Activated effector memory CD4-positive, alpha-beta T cell treated with Interleukin-2 at 50 U/mL for 16 hours (primary cell): ENCODE measurements around the gene GMCL1.
"Not testable (repeated sequence)": the region's sequence is repeated elsewhere in the genome, so short reads cannot be mapped to it uniquely, and the experiment has no call there.

Experiments
- DNase-seq: peaks from one replicate; pipeline ENCODE4 v3.0.0-alpha.2; 2020

GMCL1 gene, protein sequence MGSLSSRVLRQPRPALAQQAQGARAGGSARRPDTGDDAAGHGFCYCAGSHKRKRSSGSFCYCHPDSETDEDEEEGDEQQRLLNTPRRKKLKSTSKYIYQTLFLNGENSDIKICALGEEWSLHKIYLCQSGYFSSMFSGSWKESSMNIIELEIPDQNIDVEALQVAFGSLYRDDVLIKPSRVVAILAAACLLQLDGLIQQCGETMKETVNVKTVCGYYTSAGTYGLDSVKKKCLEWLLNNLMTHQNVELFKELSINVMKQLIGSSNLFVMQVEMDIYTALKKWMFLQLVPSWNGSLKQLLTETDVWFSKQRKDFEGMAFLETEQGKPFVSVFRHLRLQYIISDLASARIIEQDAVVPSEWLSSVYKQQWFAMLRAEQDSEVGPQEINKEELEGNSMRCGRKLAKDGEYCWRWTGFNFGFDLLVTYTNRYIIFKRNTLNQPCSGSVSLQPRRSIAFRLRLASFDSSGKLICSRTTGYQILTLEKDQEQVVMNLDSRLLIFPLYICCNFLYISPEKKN

DNA sequence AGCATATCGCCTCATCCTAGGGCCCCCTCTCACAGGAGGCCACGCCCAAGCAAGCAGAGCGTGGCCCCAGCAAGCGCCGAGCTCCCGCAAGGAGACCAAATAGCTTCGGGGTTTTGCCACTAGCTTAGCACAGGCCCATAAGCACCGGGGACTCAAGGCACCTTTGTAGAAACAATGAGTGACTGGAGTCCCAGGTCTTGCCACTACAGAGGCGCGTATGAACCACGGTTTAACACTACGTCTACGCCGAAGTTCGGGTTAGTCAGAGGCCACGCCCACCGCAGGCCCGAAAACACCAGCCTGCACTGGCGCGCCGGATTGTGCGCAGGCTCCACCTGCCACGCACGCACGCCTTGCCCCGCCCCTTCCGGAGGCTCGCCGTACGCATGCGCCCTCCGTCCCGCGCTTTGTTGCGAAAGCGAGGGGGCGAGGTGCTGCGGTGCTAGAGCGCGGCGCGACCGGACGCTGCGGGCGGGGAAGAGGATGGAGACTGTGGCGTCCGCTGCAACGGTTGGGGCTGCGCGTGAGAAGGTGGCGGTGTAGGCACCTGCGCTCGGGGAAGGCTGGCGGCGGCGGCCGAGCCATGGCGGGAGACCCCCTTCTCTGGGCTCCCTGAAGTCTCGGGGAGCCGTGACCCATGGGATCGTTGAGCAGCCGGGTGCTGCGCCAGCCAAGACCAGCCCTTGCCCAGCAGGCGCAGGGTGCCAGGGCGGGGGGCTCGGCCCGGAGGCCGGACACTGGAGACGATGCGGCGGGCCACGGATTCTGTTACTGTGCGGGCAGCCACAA, at the start of gene GMCL1:
GMCL1 (plus strand) TSS at position 405 of the 789 bp plus-strand sequence; CDS start at position 638, 233 bp downstream.
- DNase-seq = peak; percentile 99

DNA sequence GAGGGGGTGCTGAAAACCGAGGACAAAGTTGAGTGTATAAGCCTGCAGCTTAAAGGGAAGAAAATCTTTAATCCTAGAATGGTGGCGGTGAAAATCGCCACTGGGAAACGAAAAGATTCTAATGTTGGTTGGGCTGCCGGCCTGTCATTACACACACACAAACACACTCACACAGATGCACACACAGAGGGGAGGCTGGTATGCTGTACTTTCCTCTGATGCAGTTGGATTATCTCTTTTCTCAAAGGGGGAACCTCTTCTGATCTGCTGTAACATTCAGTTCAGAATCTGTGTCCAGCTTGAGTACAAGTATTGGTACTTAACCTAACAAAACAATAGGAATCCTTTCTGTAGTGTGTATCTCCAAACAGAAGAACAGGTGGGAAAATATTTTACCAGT, 48.5 kb upstream of the GMCL1 start:
- DNase-seq = no peak

DNA sequence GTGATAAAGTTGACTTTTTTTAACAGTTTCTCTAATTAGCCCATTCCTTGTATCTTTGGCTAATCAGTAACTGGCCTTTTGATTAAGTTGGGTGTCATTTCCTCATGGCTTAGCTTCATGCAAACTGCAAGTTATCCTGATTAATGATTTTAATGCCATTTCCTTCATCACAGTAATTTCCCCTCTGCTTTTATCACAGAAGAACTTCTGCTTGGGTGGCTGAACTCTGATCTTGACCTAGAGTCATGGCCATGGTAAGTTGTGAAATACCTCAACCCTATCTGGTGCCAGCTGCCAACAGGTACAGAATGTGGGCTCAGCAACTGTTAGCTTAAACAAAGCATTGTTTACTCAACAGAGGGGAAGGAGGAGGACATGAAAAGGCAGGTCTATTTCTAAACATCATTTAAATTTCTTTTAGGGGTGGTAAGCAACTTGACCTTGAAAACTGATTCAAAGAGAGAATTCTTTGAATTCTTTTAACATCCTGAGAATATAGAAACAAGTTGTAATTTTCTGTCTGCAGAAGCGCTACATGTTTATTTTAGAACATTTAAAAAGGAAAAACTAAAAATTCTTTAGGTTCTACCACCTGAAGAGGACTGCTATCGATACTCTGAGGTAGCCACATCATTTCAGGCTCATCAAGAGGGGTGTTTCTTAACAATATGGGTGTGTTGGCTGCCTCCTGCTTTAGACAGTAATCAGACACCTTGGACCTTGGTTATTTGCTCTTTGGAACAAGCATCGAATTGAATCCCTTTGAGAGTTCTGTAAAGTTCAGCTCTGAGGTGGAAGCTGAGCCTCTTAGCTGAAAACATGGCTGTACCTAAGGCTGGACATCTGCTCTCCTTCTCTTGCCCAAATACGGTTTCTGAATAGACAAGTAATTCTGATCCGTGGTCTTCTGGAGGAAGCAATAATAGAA, 47.9 kb upstream of the GMCL1 start:
- DNase-seq = no peak

DNA sequence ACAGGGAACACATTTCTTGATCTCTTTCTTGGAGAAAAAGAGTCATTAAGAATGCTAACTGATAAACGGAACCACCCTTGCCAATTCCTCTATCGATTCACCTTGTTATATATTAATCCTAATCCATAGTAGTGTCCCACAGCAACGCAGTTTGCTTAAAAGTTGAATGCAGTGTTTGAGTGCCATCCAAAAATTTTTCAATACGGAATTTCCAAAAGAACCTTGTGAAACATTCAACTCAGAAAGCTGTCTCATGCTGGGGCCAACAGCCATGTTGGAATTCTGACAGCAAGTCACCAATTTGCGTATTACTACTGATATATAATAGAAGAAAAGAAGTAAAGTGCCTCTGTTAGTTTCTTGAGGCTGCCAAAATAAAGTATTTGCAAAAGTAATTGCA, 45.2 kb upstream of the GMCL1 start:
- DNase-seq = no peak

DNA sequence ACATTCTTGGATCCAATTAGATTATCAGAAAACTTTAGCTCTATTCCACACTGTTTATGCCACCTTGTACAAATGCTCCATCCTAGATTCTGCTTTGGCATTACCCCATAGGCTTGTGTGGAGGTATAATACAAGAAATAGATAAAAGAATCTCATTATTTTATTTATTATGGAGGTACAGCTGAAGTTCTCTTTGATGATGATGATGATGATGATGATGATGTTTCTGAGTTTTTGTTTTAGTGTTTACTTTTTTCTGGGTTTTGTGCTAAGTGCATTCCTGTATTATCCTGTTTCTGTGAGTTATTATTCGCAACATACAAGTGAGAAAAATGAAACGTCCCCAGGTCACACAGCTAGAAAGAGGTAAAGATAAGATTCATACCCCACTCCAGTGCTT, 44.1 kb upstream of the GMCL1 start:
- DNase-seq = no peak

DNA sequence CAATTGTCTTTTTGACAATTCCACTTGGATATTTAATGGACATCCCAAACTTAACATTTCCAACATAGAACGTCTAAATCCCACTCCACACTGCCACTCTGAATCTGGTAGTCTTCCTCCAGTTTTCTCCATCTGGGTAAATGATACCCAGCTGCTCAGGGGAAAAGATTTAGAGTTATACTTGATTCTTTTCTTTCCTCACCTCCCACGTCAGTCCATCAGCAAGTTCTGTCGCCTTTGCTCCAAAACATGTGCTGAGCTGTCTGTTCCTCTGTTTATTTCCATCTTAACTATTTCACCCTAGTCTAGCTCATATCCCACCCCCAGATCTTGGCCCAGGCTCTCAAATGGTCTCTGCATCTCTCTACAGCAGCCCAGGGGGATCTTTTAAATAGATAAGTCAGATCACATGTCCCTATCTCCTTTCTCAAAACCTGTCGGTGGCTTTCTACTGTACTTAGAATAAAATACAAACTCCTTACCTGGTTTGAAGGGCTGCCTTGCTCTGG, 43.4 kb upstream of the GMCL1 start:
- DNase-seq = no peak

DNA sequence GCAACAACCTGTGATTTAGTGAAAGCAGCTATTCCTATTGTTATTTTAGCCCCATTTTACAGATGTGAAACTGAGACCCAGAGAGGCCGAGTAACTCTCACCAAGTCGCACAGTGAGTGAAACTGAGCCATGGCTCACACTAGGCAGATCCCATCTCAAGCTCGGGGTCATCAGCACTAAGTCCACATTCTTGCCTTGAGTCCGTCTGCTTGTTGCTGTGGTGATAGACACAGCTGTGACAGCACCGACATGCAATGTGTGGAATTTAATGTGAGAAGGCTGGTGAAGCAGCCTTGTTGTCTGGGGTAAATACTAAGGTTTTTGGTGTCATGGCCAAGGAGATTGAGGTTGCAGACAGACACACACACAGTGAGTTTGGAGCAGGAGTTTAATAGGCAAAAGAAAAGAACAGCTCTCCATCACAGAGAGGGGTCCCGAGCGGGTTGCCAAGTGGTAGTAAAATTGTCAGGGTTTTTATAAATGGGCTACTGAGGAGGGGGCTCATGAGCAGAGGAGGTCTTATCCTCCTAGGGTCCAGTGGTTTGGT, 40.2 kb upstream of the GMCL1 start:
- DNase-seq = no peak

DNA sequence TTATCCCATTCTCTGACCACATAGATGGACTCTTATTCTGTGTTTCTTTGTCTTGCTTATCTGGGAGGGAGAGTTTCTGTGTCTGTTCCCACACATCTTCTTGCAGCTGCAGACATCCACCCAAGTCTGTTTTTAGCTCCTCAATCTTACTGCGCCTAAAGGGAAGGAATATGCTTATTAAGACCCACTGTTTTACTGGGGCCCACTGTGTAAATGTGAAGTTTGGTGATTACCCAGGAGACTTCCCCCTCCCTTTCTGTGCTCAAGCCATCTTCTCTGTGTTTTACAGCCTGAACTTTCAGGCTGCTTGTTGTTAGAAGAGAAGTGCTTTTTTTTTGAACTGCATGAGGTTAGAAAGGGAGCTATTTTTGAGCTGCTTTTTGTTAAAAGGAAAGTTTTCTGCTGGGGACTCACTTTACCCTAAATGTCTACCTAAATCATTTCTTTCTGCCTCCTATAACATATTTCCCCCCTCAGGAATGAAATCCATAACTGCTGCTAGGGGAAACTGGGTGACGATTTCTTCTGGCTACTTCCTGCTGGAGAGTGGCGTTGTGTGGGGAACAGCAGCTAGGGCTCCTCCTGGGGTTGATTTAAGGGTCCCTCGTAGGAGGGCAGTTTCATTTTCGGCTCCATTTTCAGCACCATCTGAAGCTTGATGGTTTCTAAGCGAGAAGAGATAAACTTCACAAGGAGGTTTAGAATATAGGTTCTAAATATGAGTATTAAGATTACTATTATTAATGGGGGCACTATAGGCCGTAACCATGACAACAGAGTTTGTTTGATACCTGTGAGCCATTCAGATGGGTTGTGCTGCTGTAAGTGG, 39.5 kb upstream of the GMCL1 start:
- no peak for DNase-seq

DNA sequence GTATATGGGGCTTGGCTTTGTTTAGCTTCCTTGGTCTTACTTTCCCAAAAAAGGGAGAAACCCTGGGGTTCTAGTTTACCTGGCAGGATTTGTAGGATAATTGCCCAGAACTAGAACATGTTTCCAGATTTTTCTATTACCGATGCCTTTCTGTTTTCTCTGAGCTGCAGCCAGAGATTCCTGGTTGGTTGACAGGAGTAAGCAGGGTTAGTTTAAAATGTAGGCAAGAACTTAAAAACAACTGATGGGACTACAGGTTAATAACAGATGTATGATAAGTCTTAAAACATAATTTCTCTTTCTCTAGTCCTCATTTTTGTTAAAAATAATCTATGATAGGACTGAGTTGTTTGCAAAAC, 38.9 kb upstream of the GMCL1 start:
- DNase-seq = no peak

DNA sequence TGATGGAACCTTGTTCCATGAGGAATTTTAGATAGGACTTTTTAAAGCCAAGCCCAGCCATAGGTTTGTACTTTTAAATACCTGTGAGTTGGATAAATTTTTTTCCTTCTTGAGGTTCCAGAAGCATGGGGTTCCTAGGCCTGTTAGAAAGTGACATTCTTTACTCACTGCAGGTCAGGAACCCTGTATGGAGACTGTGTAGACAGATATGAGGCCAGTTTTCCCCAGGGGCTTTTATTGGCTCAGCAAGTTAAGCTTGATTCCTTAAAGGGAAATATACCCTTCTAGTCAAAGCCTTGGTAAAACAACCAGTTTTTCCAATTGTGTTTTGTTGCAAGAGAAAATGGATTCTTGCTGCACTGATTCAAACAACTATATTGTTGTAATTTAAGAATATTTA, 38.4 kb upstream of the GMCL1 start:
- no peak for DNase-seq

DNA sequence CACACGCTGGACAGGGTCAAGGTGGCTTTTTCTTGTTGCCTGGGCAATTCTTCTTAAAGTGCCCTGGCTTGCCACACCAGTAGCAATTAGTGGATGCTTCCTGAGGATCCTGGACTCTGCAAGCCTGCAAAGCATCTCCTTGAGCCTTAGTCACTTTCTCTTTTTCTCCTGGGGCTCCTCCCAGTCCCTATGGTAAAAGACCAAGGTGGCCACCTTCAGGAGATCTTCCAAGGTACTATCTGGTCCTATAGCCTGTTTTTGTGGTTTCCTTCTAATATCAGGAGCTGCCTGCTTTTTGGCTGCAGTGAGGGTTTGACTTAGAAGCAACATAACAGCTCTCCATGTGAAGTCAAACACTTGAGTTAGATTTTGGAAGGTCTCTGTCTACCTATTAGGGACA, 33.3 kb upstream of the GMCL1 start:
- no peak for DNase-seq

DNA sequence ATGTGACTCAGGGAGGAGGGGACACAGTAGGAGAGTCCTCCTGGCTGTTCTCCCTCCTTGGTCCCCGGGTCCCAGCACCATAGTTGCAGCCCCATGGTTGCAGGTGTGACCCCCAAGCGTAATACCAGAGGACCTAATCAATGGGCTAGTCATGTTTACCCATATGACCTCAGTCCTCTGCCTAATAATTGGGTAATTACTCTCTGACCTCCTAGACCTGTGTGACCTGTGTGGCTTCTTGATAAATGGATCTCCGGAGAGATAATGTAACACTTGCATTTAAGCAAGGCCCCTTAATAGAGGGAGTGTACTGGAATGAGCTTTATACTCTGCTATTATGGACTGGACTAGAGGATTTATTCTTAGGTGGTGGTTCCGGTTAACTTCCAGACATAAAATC, 32.2 kb upstream of the GMCL1 start:
- no peak for DNase-seq

DNA sequence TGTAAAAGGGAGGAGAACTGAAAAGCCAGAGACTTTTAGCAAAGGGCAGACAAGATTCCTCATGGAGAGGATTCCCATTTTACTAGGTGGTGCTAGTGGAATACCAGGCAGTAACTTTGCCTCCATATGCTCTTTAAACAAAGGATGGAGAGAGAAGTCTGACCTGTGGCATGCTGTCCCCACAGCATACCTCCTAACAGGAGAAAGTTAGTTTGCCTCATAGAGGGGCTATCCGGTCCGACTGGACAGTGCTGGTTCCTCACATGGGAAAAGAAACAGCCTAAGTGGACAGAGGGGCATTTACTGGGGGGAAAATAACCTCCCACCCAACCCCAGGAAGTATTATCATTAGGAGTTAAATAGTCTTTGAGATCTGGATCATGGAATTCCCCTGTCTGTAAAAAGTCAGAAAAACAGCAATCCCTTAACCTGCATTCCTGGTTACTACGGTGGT, 31.6 kb upstream of the GMCL1 start:
- no peak for DNase-seq

DNA sequence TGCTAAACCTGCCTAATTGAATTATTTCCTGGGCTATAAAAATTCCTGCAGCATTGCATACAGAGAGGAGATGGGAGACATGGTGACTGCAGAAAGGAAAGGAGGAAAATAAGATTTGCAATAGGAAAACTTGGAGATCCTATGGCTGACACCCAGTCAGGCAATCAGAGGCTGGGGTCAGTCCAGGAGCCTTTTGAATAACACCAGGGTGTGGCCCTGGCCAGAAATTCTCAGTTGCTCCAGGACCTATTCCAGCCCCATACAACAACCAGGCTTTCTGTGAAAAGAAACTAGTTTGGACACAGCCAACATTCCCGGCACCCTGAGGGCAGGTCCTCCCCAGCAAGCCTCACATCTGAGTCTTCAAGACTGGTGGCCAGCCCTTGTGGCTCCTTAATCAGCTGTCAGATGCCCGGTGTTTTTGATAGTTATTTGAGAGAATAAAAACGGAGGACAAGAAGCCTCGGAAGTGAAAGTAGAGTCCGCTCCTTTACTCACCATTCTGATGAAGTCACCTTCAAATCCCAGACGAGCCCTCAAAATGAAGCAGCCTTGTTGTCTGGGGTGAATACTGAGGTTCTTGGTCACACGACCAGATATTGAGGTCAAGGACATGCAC, 31.1 kb upstream of the GMCL1 start:
- no peak for DNase-seq

DNA sequence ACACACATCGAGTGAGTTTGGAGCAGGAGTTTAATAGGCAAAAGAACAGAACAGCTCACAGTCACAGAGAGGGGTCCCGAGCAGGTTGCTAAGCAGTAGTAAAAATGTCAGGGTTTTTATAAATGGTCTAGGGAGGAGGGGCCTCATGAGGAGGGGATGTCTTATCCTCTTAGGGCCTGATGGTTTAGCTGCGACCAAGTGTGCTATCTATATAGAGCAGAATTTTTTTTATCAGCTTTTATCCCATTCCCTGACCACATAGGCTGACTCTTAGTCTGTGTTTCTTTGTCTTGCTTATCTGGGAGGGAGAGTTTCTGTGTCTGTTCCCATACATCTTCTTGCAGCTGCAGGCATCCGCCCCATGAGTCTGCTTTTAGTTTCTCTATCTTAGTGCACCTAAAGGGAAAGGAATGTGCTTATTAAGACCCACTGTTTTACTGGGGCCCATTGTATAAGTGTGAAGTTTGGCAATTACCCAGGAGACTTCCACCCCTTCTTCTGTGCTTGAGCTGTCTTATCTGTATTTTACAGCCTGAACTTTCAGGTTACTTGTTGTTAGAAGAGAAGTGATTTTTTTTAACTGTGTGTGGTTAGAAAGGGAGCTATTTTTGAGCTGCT, 30.4 kb upstream of the GMCL1 start:
- DNase-seq = no peak

DNA sequence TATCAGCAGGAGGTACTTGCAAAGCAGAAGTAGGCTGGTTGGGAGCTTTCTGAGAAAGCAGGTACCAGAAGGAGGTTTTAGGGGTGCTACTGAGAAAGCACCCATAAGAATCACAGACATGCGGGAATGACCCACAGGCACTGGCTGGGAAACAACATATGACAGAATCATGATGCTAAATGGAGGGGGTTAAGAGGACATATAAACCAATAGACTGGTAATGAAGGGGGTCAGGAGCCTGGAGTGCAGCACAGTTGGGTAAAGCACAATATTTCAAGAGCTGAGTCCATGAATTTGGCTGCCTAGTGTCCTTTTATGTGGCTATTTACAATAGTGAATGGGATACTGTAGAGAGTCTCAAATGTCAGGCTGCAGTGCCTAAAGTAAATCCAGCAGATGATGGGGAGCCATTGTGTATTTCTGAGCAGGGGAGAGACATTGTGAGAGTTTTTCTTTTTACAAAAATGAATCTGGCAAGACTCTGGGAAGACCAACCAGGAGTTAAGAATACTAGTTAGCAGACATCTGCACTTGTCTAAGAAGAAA, 27.6 kb upstream of the GMCL1 start:
- no peak for DNase-seq

DNA sequence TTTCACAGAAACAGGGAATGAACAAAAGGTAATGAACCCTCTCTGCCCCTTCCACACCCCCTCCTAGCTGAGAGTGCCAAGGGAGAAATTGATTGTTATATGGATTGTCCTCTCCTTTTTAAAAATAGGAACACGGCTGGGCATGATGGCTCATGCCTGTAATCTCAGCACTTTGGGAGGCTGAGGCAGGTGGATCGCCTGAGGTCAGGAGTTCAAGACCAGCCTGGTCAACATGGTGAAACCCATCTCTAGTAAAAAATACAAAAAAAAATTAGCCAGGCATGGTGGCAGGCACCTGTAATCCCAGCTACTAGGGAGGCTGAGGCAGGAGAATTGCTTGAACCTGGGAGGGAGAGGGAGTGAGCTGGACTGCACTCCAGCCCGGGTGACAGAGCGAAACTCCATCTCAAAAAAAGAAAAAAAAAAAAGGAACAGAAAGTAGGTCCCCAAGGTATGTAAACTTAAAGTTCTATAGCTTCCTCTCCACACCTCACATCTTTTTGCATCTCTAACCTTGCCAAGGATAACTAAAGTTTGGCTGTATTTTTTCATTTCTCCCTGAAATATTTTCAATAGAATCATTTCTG, 26.6 kb upstream of the GMCL1 start:
- DNase-seq = not testable (repeated sequence)

DNA sequence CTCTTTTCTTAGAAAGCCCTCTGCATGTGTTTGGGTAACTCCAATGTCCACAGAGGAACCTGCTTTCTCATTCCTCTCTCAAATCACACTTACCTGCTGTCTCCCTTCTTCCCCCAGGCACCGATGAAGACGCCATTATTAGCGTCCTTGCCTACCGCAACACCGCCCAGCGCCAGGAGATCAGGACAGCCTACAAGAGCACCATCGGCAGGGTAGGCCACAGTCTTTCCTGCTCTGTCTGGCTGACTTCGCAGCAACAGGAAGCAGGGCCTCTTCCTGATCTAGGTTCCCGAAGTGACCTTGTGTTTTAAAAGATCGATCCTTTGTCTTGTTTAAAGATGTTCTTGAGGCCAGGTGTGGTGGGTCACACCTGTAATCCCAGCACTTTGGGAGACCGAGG, 25.0 kb upstream of the GMCL1 start:
- no peak for DNase-seq

DNA sequence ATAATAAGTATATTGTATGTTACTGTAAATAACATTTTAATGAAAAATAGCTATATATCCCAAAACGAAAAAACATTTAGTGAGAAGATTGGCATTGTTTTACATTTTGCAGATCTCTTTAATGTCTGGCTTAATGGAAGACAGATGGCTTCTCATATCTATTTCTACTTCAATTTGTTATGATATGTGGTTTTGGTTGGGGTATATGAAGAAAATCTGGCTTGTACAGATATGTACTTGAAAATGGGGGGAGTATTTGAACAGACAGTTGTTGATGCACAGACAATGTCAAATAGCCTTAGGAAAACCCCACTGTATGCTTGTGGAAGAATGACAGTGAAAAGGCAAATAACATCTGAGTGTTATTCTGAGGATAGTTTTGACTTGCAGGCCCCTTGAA, 23.6 kb upstream of the GMCL1 start:
- no peak for DNase-seq
